A673 (cell line): ENCODE results near the gene ARFGEF2.

Experiments used
- CTCF ChIP-seq: fragments of 300-800, 200-600 bp; sonication (generic); conservative IDR thresholded peaks from 2 replicates; pipeline ENCODE4 v1.5.1; 2017; ENCODE audit warnings: low read depth, mild to moderate bottlenecking, antibody characterized with exemption, low read length, moderate library complexity, mixed read lengths
- EZH2 ChIP-seq: fragments of 200-600 bp; sonication (generic); IDR thresholded peaks from 2 replicates; pipeline ENCODE4 v1.6.1; 2017; ENCODE audit warnings: borderline replicate concordance, low read depth, mild to moderate bottlenecking, mixed read lengths, antibody characterized with exemption, low read length; ENCODE audit not compliant: poor library complexity, severe bottlenecking

- no peak for TF ChIP-seq CTCF
- TF ChIP-seq EZH2: no peak
These were observed 124.1 kb downstream of the ARFGEF2 start for GRCh38 chr20:49045440-49046086.
